ENCODE data around the gene ZFP36L2. TPM values are rescaled to one million over a fixed set of nuclear protein-coding genes. Genes with fewer than 3 reads are reported as not detected.

Gene ZFP36L2
- total and polyA plus RNA-seq, 5 donors from 2014 or later: 119 to 874 (median 135) TPM

DNA sequence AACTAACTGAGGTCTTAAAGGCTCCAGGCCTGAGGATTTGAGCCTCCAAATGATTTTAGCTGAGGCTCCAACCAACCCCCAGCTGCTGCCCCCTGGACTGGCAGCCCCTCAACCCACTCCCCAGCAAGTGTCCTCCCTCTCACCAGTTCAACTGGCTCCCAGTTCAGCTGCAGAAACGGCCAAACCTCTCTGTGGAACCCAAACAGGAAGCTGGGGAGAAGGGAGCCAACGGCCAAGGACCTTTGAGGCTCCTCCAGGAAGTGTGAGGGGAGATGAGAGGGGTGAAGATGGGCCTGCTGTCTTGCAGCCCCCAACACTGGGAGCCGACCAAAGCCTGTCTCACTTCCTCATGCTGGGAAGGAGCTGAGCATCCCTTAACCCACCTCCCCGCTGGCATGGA, 24.9 kb downstream of the ZFP36L2 start:
- no peak overlapping the region for H3K27ac ChIP-seq (ENCODE audit: insufficient read depth, low read length, poor library complexity, severe bottlenecking)
- no peak overlapping the region for H3K4me3 ChIP-seq (ENCODE audit: low read depth, low read length)
- H3K9me3 ChIP-seq (ENCODE audit: control insufficient read depth in 2 of 2, low read length in 2 of 2): no peaks in the 10 kb centered on the region
- H3K27ac Mint-ChIP-seq: peak overlapping the region in 1 of 3 donors; percentile 82
- H3K27me3 ChIP-seq (ENCODE audit: control insufficient read depth, insufficient read depth, low read length): no peaks in the 10 kb centered on the region
- peaks cover 2% of the 10 kb centered on the region for H3K36me3 Mint-ChIP-seq
- H3K9me3 Mint-ChIP-seq: no peaks in the 10 kb centered on the region
- H3K4me3 Mint-ChIP-seq: no peak overlapping the region
- DNase-seq (no peak), ATAC-seq (ENCODE audit: low read depth in 2 of 2) (no peak)
- H3K27me3 Mint-ChIP-seq: peaks cover 4% of the 10 kb centered on the region
- H3K4me1 Mint-ChIP-seq: peaks cover 0 to 39% (median 22%) of the 10 kb centered on the region in 4 donors
- H3K4me1 ChIP-seq (ENCODE audit: control insufficient read depth, insufficient read depth, low read length, poor library complexity, severe bottlenecking): peaks cover 19% of the 10 kb centered on the region
- no peaks in the 10 kb centered on the region for H3K36me3 ChIP-seq (ENCODE audit: control insufficient read depth, insufficient read depth, low read length)

DNA sequence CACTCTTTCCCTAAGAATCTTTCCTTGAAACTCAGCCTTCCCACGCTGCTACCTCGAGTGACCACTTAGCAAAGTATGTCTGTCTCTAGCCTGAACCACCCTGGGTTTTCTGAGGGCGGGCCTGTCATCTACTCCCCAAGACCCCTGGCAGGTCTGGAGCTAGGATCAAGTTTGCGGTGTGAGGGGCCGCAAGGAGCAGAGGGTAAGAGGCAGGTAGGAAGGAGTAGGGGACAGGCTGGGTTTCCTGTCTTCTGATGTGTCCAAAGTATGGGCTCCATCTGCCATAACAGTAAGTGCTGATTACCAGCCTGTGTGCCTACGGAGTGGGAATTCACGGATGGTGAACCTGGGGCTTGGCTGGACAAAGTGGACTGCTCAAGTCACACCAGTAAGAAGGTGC, 25.4 kb downstream of the ZFP36L2 start:
- H3K9me3 ChIP-seq (ENCODE audit: control insufficient read depth in 2 of 2, low read length in 2 of 2): no peaks in the 10 kb centered on the region
- Mint-ChIP-seq H3K27ac (peak overlapping the region in 2 of 3 donors; percentile 82 to 90), H3K4me1 (peaks cover 0 to 39% (median 23%) of the 10 kb centered on the region in 4 donors), H3K9me3 (no peaks in the 10 kb centered on the region), H3K36me3 (peaks cover 3% of the 10 kb centered on the region), H3K4me3 (no peak overlapping the region), H3K27me3 (peaks cover 4% of the 10 kb centered on the region)
- peaks cover 21% of the 10 kb centered on the region for H3K4me1 ChIP-seq (ENCODE audit: control insufficient read depth, insufficient read depth, low read length, poor library complexity, severe bottlenecking)
- H3K27me3 ChIP-seq (ENCODE audit: control insufficient read depth, insufficient read depth, low read length): no peaks in the 10 kb centered on the region
- ATAC-seq (ENCODE audit: low read depth in 2 of 2): no peak
- DNase-seq: no peak
- H3K27ac ChIP-seq (ENCODE audit: insufficient read depth, low read length, poor library complexity, severe bottlenecking): no peak overlapping the region
- no peak overlapping the region for H3K4me3 ChIP-seq (ENCODE audit: low read depth, low read length)
- no peaks in the 10 kb centered on the region for H3K36me3 ChIP-seq (ENCODE audit: control insufficient read depth, insufficient read depth, low read length)

DNA sequence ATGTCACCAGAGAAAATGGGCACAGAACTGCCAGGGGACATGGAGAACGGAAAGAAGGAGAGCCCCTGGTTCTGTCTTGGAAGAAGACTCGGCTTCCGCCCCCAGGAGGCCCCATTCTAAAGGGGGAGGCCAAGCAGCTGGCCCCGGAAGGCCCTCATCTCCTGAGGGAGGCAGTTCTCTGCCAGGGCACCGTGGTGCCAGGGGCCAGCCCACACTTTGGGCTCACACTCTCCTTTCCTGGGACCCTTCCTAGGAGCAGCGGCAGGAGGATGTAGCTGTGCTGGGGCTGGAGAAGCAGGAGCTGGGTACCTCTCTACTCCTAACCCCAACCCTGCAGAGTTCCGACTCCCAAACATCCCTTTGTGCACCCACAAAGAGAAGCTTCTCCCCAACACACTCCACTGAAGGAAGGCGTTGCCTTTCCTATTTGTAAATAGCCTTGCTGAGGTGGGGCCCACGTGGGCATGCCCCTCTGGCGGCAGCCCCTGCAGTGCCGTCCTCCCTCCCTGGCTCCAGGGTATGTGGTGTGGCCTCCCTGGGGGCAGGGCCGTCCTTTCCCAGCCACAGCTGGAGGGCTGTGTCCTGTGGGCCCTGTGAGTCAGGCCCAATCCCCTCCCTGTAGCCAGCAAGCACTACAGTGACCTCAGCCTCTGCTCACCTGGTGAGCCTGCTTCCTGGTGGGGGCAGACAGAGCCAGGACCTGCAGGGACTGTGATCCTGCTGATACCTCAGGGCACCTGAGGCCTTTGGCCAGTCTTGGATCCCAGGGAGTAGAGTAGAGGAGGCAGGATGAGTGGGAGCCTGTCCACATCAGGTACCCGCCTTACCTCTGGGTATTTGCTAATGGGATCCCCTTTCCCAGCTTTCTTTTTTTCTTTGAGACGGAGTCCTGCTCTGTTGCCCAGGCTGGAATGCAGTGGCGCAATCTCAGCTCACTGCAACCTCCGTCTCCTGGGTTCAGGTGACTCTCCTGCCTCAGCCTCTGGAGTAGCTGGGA, 26.6 kb downstream of the ZFP36L2 start:
- H3K4me1 Mint-ChIP-seq: peaks cover 0 to 46% (median 25%) of the 10 kb centered on the region in 4 donors
- peaks cover 31% of the 10 kb centered on the region for H3K4me1 ChIP-seq (ENCODE audit: control insufficient read depth, insufficient read depth, low read length, poor library complexity, severe bottlenecking)
- no peak for ATAC-seq (ENCODE audit: low read depth in 2 of 2)

DNA sequence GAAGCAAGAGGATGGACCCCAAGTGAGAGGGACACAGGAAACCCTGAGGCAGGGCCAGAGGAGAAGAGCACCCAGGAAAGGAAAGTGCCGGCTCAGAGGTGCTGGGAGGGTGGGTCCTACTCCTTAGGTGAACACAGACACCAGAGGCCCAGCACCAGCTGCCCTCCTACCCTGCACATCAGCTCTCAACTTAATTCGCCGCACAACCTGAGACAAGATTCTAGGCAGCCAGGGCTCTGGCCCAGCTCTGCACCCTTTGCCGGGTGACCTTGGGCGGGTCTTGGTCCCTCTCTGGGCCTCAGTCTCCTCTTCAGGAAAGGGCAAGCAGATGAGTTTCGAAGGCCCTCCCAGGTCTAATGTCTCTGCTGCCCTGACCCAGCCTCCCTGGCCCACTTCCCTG, 28.1 kb downstream of the ZFP36L2 start:
- Mint-ChIP-seq H3K36me3 (peaks cover 3% of the 10 kb centered on the region), H3K27me3 (no peaks in the 10 kb centered on the region), H3K4me3 (no peak overlapping the region), H3K27ac (peak overlapping the region in 2 of 3 donors; percentile 23 to 79), H3K9me3 (no peaks in the 10 kb centered on the region), H3K4me1 (peaks cover 5 to 61% (median 39%) of the 10 kb centered on the region in 4 donors)
- ATAC-seq (ENCODE audit: low read depth in 2 of 2): no peak
- Histone ChIP-seq H3K4me1 (ENCODE audit: control insufficient read depth, insufficient read depth, low read length, poor library complexity, severe bottlenecking) (peaks cover 46% of the 10 kb centered on the region), H3K4me3 (ENCODE audit: low read depth, low read length) (no peak overlapping the region), H3K27ac (ENCODE audit: insufficient read depth, low read length, poor library complexity, severe bottlenecking) (no peak overlapping the region), H3K36me3 (ENCODE audit: control insufficient read depth, insufficient read depth, low read length) (no peaks in the 10 kb centered on the region), H3K27me3 (ENCODE audit: control insufficient read depth, insufficient read depth, low read length) (no peaks in the 10 kb centered on the region), H3K9me3 (ENCODE audit: control insufficient read depth in 2 of 2, low read length in 2 of 2) (no peaks in the 10 kb centered on the region)
- no peak for DNase-seq

More for the DNA sequence above, 26.6 kb downstream of the ZFP36L2 start:
- peaks cover 3% of the 10 kb centered on the region for H3K36me3 Mint-ChIP-seq
- Histone ChIP-seq H3K9me3 (ENCODE audit: control insufficient read depth in 2 of 2, low read length in 2 of 2) (no peaks in the 10 kb centered on the region), H3K36me3 (ENCODE audit: control insufficient read depth, insufficient read depth, low read length) (no peaks in the 10 kb centered on the region), H3K27ac (ENCODE audit: insufficient read depth, low read length, poor library complexity, severe bottlenecking) (no peak overlapping the region), H3K4me3 (ENCODE audit: low read depth, low read length) (no peak overlapping the region), H3K27me3 (ENCODE audit: control insufficient read depth, insufficient read depth, low read length) (no peaks in the 10 kb centered on the region)
- H3K27ac Mint-ChIP-seq: peak overlapping the region in 2 of 3 donors; percentile 23 to 90
- H3K9me3 Mint-ChIP-seq: no peaks in the 10 kb centered on the region
- no peak for DNase-seq
- H3K27me3 Mint-ChIP-seq: peaks cover 4% of the 10 kb centered on the region
- no peak overlapping the region for H3K4me3 Mint-ChIP-seq

DNA sequence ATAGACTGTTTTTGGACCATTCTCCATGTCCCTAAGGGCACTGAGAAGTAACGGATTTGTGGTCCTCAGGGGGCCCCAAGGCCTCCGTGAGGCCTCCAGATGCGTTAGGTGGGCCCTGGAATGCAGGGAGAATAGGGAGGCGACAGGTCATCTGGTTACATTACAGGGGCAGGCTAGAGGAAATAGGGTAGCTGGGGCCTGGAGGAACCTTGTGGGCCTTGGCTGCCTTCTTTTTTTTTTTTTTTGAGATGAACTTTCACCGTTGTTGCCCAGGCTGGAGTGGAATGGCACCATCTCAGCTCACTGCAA, 28.9 kb downstream of the ZFP36L2 start:
- H3K27ac Mint-ChIP-seq: peak overlapping the region in 2 of 3 donors; percentile 95 to 98
- H3K36me3 ChIP-seq (ENCODE audit: control insufficient read depth, insufficient read depth, low read length): no peaks in the 10 kb centered on the region
- H3K36me3 Mint-ChIP-seq: peaks cover 3% of the 10 kb centered on the region

DNA sequence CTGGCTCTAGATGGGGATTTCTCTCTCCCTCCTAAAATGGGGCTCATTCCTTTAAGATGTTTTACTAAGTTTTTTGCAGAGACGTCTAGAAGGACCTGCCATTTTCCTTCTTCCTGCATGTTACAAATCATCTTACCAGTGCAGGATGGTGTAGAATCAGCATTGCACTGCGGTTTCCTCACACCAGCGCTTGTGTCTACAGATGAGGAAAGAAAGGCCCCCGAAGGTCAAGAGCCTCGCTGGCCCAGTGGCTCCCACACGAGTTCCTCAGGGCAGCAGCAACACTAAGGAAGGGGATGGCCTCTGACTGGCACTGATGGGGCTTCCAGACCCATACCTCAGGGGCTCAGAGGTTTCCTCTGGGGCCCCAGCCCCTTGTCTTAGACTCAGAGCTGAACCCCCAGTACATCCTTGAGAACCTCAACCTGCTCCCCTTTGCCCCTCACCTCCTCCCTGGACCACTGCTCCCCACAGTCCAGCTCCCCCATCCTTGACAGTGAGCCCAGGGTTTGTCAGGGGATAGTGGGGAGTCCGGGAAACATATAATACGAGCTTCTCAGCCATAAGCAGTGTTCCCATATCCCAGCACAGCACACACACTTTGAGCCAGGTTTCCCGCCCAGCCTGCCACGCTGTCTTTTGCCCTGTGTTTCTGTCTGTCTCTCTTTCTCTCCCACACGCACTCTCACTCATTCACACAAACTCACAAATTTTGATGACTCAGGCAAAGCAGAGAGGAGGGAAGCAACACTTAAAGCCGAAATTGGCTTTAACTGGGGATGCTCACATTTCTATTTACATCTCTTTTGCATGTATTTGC, 29.4 kb downstream of the ZFP36L2 start:
- Histone ChIP-seq H3K4me1 (ENCODE audit: control insufficient read depth, insufficient read depth, low read length, poor library complexity, severe bottlenecking) (peaks cover 57% of the 10 kb centered on the region), H3K27ac (ENCODE audit: insufficient read depth, low read length, poor library complexity, severe bottlenecking) (peak overlapping the region; percentile 52), H3K9me3 (ENCODE audit: control insufficient read depth in 2 of 2, low read length in 2 of 2) (no peaks in the 10 kb centered on the region), H3K36me3 (ENCODE audit: control insufficient read depth, insufficient read depth, low read length) (no peaks in the 10 kb centered on the region), H3K27me3 (ENCODE audit: control insufficient read depth, insufficient read depth, low read length) (no peaks in the 10 kb centered on the region), H3K4me3 (ENCODE audit: low read depth, low read length) (no peak overlapping the region)
- Mint-ChIP-seq H3K27me3 (no peaks in the 10 kb centered on the region), H3K4me3 (peak overlapping the region in 3 of 4 donors; percentile 39 to 72 (median 50)), H3K36me3 (peaks cover 3% of the 10 kb centered on the region), H3K27ac (peak overlapping the region; percentile 95 to 98 (median 96)), H3K4me1 (peaks cover 5 to 66% (median 43%) of the 10 kb centered on the region in 4 donors), H3K9me3 (no peaks in the 10 kb centered on the region)
- no peak for ATAC-seq (ENCODE audit: low read depth in 2 of 2)
- no peak for DNase-seq

More for the DNA sequence above, 28.9 kb downstream of the ZFP36L2 start:
- H3K4me3 Mint-ChIP-seq: no peak overlapping the region
- H3K27me3 Mint-ChIP-seq: no peaks in the 10 kb centered on the region
- H3K9me3 ChIP-seq (ENCODE audit: control insufficient read depth in 2 of 2, low read length in 2 of 2): no peaks in the 10 kb centered on the region
- ATAC-seq (ENCODE audit: low read depth in 2 of 2) (no peak), DNase-seq (no peak)
- H3K4me1 ChIP-seq (ENCODE audit: control insufficient read depth, insufficient read depth, low read length, poor library complexity, severe bottlenecking): peaks cover 54% of the 10 kb centered on the region
- no peaks in the 10 kb centered on the region for H3K27me3 ChIP-seq (ENCODE audit: control insufficient read depth, insufficient read depth, low read length)
- H3K4me3 ChIP-seq (ENCODE audit: low read depth, low read length): no peak overlapping the region
- no peak overlapping the region for H3K27ac ChIP-seq (ENCODE audit: insufficient read depth, low read length, poor library complexity, severe bottlenecking)
- H3K4me1 Mint-ChIP-seq: peaks cover 5 to 65% (median 42%) of the 10 kb centered on the region in 4 donors
- no peaks in the 10 kb centered on the region for H3K9me3 Mint-ChIP-seq

DNA sequence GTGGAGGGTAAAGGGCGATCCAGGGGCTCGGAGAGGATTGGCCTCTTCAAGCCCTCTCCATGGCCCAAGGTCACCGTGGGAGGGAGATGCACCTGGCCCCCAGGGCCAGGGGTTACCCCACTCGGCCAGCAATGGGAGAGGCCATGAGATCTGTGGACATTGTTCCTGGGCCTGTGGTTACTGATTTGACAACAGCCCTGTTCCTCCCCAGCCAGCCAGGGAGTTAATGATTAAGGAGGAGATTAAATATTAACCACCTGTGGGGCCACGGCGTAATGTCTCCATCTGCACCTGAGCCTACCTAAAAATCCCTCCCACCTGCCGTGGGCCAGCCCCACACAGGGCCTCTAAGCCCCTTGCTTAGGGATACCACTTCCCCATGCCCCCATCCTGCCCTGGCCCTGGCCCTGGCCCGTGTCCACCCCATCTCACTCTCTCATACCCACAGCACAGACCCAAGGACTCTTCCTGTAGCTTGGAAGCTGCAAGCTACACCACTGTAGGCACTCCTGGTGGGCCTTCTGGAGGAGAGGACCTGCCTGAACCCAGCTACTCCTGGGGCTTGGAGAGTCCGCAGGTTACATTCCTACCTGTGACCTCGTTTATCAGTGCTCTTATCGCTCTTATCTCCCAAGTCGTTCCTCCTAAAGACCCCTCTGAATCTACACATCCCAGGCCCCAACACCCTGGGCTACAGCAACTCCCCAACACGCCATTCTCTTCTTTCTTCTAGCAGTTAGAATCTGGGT, 32.1 kb downstream of the ZFP36L2 start:
- peak overlapping the region; percentile 99 for H3K27ac Mint-ChIP-seq
- Histone ChIP-seq H3K4me1 (ENCODE audit: control insufficient read depth, insufficient read depth, low read length, poor library complexity, severe bottlenecking) (peaks cover 55% of the 10 kb centered on the region), H3K4me3 (ENCODE audit: low read depth, low read length) (peak overlapping the region; percentile 61), H3K9me3 (ENCODE audit: control insufficient read depth in 2 of 2, low read length in 2 of 2) (no peaks in the 10 kb centered on the region), H3K36me3 (ENCODE audit: control insufficient read depth, insufficient read depth, low read length) (no peaks in the 10 kb centered on the region), H3K27ac (ENCODE audit: insufficient read depth, low read length, poor library complexity, severe bottlenecking) (peak overlapping the region; percentile 96), H3K27me3 (ENCODE audit: control insufficient read depth, insufficient read depth, low read length) (no peaks in the 10 kb centered on the region)
- ATAC-seq (ENCODE audit: low read depth in 2 of 2) (no peak), DNase-seq (no peak)
- H3K9me3 Mint-ChIP-seq: no peaks in the 10 kb centered on the region
- no peaks in the 10 kb centered on the region for H3K27me3 Mint-ChIP-seq
- H3K4me1 Mint-ChIP-seq: peaks cover 5 to 70% (median 47%) of the 10 kb centered on the region in 4 donors
- H3K36me3 Mint-ChIP-seq: peaks cover 3% of the 10 kb centered on the region
- H3K4me3 Mint-ChIP-seq: peak overlapping the region; percentile 72 to 90 (median 86)
